ENCODE data around the gene INTS11. TPM values are rescaled to one million over a fixed set of nuclear protein-coding genes. Genes with fewer than 3 reads are reported as not detected.

The INTS11 gene
- total RNA-seq, 1 experiment from 2014 or later = 103 TPM

GRCh38 chr1:1359308-1359663 is 34.8 kb upstream of the INTS11 start:
- Mint-ChIP-seq H3K9me3 (ENCODE audit: unreplicated experiment) (no peaks in the 10 kb centered on the region), H3K4me1 (ENCODE audit: low read depth, unreplicated experiment) (peaks cover 8% of the 10 kb centered on the region), H3K4me3 (ENCODE audit: unreplicated experiment) (peak overlapping the region; percentile 56), H3K36me3 (ENCODE audit: insufficient read depth, unreplicated experiment) (peaks cover 15% of the 10 kb centered on the region), H3K27ac (ENCODE audit: unreplicated experiment) (peak overlapping the region; percentile 30), H3K27me3 (ENCODE audit: insufficient read depth, unreplicated experiment) (no peaks in the 10 kb centered on the region)
- H3K4me1 ChIP-seq = peaks cover 25% of the 10 kb centered on the region
- intact Hi-C loops (cut with micrococcal nuclease; ENCODE audit: unreplicated experiment) = no loop called here
- H3K36me3 ChIP-seq (ENCODE audit: control insufficient read depth, insufficient read depth, low read length) = no peaks in the 10 kb centered on the region
- ChIA-PET CTCF (no interaction called here), POLR2A (no interaction called here)
- no peaks in the 10 kb centered on the region for H3K9me3 ChIP-seq
- BruUV-seq (replicated peaks) = TSS peak; percentile 30
- DNase-seq = no peak
- no peak overlapping the region for H3K4me3 ChIP-seq (ENCODE audit: low read depth, low read length)
- TF ChIP-seq CTCF (IDR thresholded peaks at IDR 0.05; ENCODE audit: insufficient read depth in 1 of 2, low read depth in 1 of 2, low read length in 1 of 2, severe bottlenecking in 1 of 2, unreplicated experiment in 1 of 2) = no peak
- H3K27me3 ChIP-seq (replicated peaks; ENCODE audit: control insufficient read depth, insufficient read depth, low read length) = no peaks in the 10 kb centered on the region

- TF ChIP-seq CTCF (IDR thresholded peaks at IDR 0.05; ENCODE audit: insufficient read depth in 1 of 2, low read depth in 1 of 2, low read length in 1 of 2, severe bottlenecking in 1 of 2, unreplicated experiment in 1 of 2) = no peak
- peak within 1 kb of the TSS; percentile 30 for H3K27ac Mint-ChIP-seq (ENCODE audit: unreplicated experiment)
- peaks cover 19% of the 10 kb centered on the region for H3K36me3 Mint-ChIP-seq (ENCODE audit: insufficient read depth, unreplicated experiment)
- Histone ChIP-seq H3K4me1 (peaks cover 29% of the 10 kb centered on the region), H3K4me3 (ENCODE audit: low read depth, low read length) (no peak within 1 kb of the TSS), H3K27me3 (replicated peaks; ENCODE audit: control insufficient read depth, insufficient read depth, low read length) (no peaks in the 10 kb centered on the region), H3K36me3 (ENCODE audit: control insufficient read depth, insufficient read depth, low read length) (no peaks in the 10 kb centered on the region), H3K9me3 (no peaks in the 10 kb centered on the region)
- CTCF ChIA-PET = no interaction called here
- no peaks in the 10 kb centered on the region for H3K9me3 Mint-ChIP-seq (ENCODE audit: unreplicated experiment)
- BruUV-seq (replicated peaks) = no TSS peak
- peaks cover 8% of the 10 kb centered on the region for H3K4me1 Mint-ChIP-seq (ENCODE audit: low read depth, unreplicated experiment)
- no peak for DNase-seq
- POLR2A ChIA-PET = no interaction called here
- H3K27me3 Mint-ChIP-seq (ENCODE audit: insufficient read depth, unreplicated experiment) = no peaks in the 10 kb centered on the region
- intact Hi-C loops (cut with micrococcal nuclease; ENCODE audit: unreplicated experiment) = no loop called here
- peak within 1 kb of the TSS; percentile 56 for H3K4me3 Mint-ChIP-seq (ENCODE audit: unreplicated experiment)
These were observed 34.2 kb upstream of the INTS11 start, which contains the start of gene MXRA8 for GRCh38 chr1:1358433-1359271. MXRA8 (minus strand) TSS chr1:1358555; CDS start chr1:1358504, 51 bp downstream.

- TF ChIP-seq CTCF (IDR thresholded peaks at IDR 0.05; ENCODE audit: insufficient read depth in 1 of 2, low read depth in 1 of 2, low read length in 1 of 2, severe bottlenecking in 1 of 2, unreplicated experiment in 1 of 2) = no peak
- DNase-seq = no peak
- H3K27me3 ChIP-seq (replicated peaks; ENCODE audit: control insufficient read depth, insufficient read depth, low read length) = no peaks in the 10 kb centered on the region
- H3K4me1 ChIP-seq = peaks cover 32% of the 10 kb centered on the region
- Mint-ChIP-seq H3K9me3 (ENCODE audit: unreplicated experiment) (no peaks in the 10 kb centered on the region), H3K27me3 (ENCODE audit: insufficient read depth, unreplicated experiment) (no peaks in the 10 kb centered on the region), H3K4me1 (ENCODE audit: low read depth, unreplicated experiment) (peaks cover 8% of the 10 kb centered on the region), H3K4me3 (ENCODE audit: unreplicated experiment) (peak overlapping the region; percentile 56), H3K27ac (ENCODE audit: unreplicated experiment) (no peak overlapping the region), H3K36me3 (ENCODE audit: insufficient read depth, unreplicated experiment) (peaks cover 19% of the 10 kb centered on the region)
- intact Hi-C loops (cut with micrococcal nuclease; ENCODE audit: unreplicated experiment) = no loop called here
- BruUV-seq (replicated peaks) = no TSS peak
- no peaks in the 10 kb centered on the region for H3K36me3 ChIP-seq (ENCODE audit: control insufficient read depth, insufficient read depth, low read length)
- POLR2A ChIA-PET = no interaction called here
- CTCF ChIA-PET = no interaction called here
- no peaks in the 10 kb centered on the region for H3K9me3 ChIP-seq
- H3K4me3 ChIP-seq (ENCODE audit: low read depth, low read length) = no peak overlapping the region
These were observed 33.5 kb upstream of the INTS11 start for GRCh38 chr1:1357871-1358432.

All from Caco-2 (cell line).